ENCODE data around the gene GALNT13.

GALNT13 gene

DNA sequence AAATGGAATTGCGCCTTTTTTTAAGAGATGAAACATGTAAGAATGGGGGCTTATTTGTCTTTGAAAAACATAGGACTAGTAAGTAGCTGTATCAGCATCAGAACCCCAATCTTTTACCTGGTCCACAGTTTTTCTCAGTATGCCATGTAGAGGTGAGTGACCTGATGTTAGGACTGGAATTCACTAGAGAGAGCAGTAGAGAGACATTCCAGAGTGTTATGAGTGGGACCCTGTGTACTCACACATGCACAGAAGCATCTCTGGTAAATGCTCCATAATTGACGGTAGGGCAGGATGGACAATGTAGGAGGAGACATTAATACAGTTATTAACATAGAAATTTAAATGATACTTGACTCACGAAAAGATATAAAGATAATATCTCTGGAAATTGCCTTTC lies 1.4 kb upstream of the GALNT13 start:
- TF ChIP-seq, protein P1, sequence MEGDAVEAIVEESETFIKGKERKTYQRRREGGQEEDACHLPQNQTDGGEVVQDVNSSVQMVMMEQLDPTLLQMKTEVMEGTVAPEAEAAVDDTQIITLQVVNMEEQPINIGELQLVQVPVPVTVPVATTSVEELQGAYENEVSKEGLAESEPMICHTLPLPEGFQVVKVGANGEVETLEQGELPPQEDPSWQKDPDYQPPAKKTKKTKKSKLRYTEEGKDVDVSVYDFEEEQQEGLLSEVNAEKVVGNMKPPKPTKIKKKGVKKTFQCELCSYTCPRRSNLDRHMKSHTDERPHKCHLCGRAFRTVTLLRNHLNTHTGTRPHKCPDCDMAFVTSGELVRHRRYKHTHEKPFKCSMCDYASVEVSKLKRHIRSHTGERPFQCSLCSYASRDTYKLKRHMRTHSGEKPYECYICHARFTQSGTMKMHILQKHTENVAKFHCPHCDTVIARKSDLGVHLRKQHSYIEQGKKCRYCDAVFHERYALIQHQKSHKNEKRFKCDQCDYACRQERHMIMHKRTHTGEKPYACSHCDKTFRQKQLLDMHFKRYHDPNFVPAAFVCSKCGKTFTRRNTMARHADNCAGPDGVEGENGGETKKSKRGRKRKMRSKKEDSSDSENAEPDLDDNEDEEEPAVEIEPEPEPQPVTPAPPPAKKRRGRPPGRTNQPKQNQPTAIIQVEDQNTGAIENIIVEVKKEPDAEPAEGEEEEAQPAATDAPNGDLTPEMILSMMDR (IDR thresholded peaks at IDR 0.05; ENCODE audit: extremely low read depth, missing control alignments), result no peak
- DNase-seq (ENCODE audit: low spot score), result no peak

DNA sequence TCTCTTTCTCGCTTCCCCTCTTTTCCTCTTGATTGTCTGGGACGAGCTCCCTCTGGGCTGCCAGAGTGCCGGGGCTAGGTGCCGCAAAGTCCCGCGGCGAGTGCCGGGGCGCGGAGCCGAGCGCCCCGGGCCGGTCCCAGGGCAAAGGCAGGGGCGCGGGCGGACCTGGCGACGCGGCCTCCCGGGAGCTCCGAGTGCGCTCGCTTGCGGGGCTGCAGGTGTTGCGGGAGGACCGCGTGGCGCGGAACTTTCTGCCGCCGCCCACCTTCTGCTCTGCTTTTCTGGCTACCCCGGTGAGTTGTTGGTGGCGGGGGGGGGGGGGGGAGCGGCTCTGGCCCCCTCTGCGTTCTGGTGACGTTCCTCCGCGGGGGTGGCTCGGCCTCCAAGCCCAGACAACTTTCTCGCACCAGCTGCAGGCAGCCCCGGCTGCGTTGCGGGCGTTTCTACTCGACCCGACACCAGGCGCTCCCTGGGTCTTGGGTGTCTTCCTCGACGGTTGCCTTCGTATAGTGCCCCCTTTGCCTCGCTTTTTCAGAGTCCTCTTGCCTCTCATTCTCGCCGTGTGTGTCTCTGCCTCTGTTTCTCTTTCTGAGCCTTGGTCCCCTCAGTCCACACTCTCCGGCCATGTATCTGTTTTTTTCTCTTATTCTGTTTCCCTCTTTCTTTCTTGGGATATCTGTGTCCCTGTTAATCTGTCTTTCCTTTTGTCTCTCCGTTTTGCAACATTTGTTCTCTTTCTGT lies 759 bp downstream of the GALNT13 start:
- DNase-seq (ENCODE audit: low spot score), result no peak

GRCh38 chr2:153873052-153874048 lies 1.6 kb downstream of the GALNT13 start:
- no peak for DNase-seq (ENCODE audit: low spot score)
- TF ChIP-seq, protein P1 (IDR thresholded peaks at IDR 0.05; ENCODE audit: extremely low read depth, missing control alignments), result no peak

More for the DNA sequence above, 759 bp downstream of the GALNT13 start:
- TF ChIP-seq, protein P1 (IDR thresholded peaks at IDR 0.05; ENCODE audit: extremely low read depth, missing control alignments), result no peak

- TF ChIP-seq, protein P1 (IDR thresholded peaks at IDR 0.05; ENCODE audit: extremely low read depth, missing control alignments), result no peak
- DNase-seq (ENCODE audit: low spot score), result no peak
Observed at GRCh38 chr2:153875801-153876466, 4.2 kb downstream of the GALNT13 start.

DNA sequence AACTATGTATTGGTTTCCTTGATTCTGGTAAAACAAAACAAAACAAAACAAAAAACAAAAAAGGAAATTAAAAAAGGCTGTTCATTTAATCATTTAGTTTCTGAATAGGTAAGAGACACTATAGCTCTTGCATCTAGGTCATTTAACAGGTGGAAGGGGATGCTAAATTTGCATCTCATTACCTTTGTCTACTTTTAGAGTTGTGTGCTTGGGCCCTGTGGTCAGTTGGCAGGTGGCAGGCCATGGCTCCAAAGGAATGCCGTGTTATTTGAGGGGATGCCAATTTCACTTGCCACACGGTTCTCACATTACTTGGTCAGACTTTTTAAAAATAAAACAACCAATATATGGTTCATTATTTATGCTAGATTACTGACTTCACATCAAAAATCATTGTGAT lies 9.2 kb downstream of the GALNT13 start:
- no peak for DNase-seq (ENCODE audit: low spot score)
- TF ChIP-seq, protein P1 (IDR thresholded peaks at IDR 0.05; ENCODE audit: extremely low read depth, missing control alignments), result no peak

- DNase-seq (ENCODE audit: low spot score), result no peak
- TF ChIP-seq, protein P1 (IDR thresholded peaks at IDR 0.05; ENCODE audit: extremely low read depth, missing control alignments), result no peak
Observed at GRCh38 chr2:153886833-153887232, 15.1 kb downstream of the GALNT13 start.
